Smooth muscle cell (in vitro differentiated cells): ENCODE data around the gene KIAA2012. TPM values are rescaled to one million over a fixed set of nuclear protein-coding genes. Genes with fewer than 3 reads are reported as not detected.

Experiments used
- DNase-seq: peaks from one replicate; lab custom pipeline; 2025; ENCODE audit not compliant: unreplicated experiment; lab: John Stamatoyannopoulos, UW
- H2AFZ ChIP-seq: fragments of 200-600 bp; sonication (generic); 2 replicates; pipeline ENCODE4 v1.6.0; 2016; ENCODE audit warnings: antibody characterized with exemption, low read depth, mild to moderate bottlenecking
- H3F3A ChIP-seq: fragments of 200-600 bp; sonication (generic); 2 replicates; pipeline ENCODE4 v1.6.0; 2017; ENCODE audit warnings: antibody characterized with exemption, low read depth
- H3K27ac ChIP-seq: fragments of 200-600 bp; sonication (generic); 2 replicates; pipeline ENCODE4 v1.5.1; 2016; ENCODE audit warnings: low read depth, mild to moderate bottlenecking
- H3K27me3 ChIP-seq: fragments of 200-600 bp; sonication (generic); 2 replicates; pipeline ENCODE4 v1.6.1; 2016; ENCODE audit warnings: low read depth, mild to moderate bottlenecking
- H3K36me3 ChIP-seq: fragments of 200-600 bp; sonication (generic); 2 replicates; pipeline ENCODE4 v1.5.1; 2016; ENCODE audit warnings: low read depth
- H3K4me1 ChIP-seq: fragments of 200-600 bp; sonication (generic); 2 replicates; pipeline ENCODE4 v1.5.1; 2016; ENCODE audit warnings: low read depth
- H3K4me2 ChIP-seq: fragments of 200-600 bp; sonication (generic); 2 replicates; pipeline ENCODE4 v1.6.0; 2016; ENCODE audit warnings: mild to moderate bottlenecking
- H3K4me3 ChIP-seq: fragments of 200-600 bp; sonication (generic); 2 replicates; pipeline ENCODE4 v1.5.1; 2016; ENCODE audit warnings: mild to moderate bottlenecking
- H3K79me2 ChIP-seq: fragments of 200-600 bp; sonication (generic); 2 replicates; pipeline ENCODE4 v1.6.0; 2016; ENCODE audit warnings: low read depth, mild to moderate bottlenecking
- H3K9ac ChIP-seq: fragments of 200-600 bp; sonication (generic); 2 replicates; pipeline ENCODE4 v1.6.0; 2016; ENCODE audit warnings: low read depth
- H3K9me3 ChIP-seq: fragments of 200-600 bp; sonication (generic); replicated peaks from 2 replicates; pipeline ENCODE4 v1.5.1; 2016; ENCODE audit warnings: low read depth
- H4K20me1 ChIP-seq: fragments of 200-600 bp; sonication (generic); 2 replicates; pipeline ENCODE4 v1.6.0; 2016; ENCODE audit warnings: low read depth
- WGBS: methylation state at CpG from one replicate; pipeline ENCODE4 v1.1.7; 2016; ENCODE audit warnings: low lambda C conversion rate; 5-methylcytosine and 5-hydroxymethylcytosine counted together
- polyA plus RNA-seq: library from polyadenylated mRNA; unstranded; fragments of >200 nt; fragmentation: Nextera tagmentation; extraction: Ambion mirVana; gene quantifications from 2 replicates; pipeline ENCODE4 v1.2.1, GENCODE V29; 2016
- total RNA-seq: library from RNA; depleted of rRNA; stranded (reverse); fragments of >200 nt; gene quantifications from 2 replicates; pipeline ENCODE4 v1.2.3, GENCODE V29; 2014
- TF ChIP-seq, protein P1 (sequence below): fragments of 200-600 bp; sonication (generic); IDR thresholded peaks from 2 replicates; pipeline ENCODE4 v1.5.1; 2017; ENCODE audit warnings: borderline replicate concordance, mild to moderate bottlenecking, antibody characterized with exemption; ENCODE audit not compliant: insufficient read depth, poor library complexity, severe bottlenecking

KIAA2012 gene
- total and polyA plus RNA-seq, 2 experiments from 2014 or later: not detected

DNA sequence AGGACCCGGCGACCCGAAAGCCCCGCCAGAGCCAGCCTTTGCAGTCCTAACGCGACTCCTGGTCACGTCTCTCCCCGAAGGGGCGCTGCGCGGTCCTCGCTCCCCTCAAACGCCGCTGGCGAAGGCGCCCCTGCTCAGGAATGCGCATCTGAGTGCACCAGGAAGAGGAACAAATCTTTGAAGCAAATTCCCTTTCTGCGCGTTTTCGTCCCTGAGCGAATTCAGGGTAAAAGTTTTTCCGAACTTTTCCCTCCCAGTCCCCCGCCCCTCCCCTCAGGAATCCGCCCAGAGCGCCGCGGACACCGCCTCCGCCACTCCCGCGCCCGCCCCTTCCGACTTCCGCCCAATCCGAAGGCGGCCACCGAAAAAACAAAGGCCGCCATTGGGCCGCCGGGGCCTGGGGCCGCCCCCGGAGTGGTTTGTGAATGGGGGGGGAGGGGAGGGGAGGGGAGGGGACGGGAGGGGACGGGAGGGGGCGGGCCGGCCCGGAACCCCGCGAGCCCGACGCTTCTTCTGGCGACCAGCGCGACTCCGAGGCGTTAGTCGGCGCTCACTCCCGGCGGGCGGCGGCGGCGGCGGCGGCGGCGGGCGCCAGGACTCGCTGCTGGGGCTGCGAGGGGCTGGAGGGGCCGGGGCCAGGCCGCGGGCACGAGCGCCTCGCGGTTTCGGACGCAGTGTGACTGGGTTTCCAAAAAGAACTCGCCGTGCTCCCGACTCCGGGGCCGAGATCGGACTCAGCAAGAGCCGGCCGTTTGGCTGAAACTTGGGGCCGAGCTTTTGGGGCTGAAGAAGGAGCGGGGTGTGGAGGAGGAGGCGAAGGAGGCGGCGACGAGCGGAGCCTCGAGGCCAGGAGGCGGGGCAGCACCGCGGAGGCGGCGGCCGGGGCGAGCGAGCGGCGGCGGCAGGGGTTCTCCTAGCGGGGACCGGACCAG, 39.5 kb upstream of the KIAA2012 start, which contains the start of gene FZD7:
Gene FZD7 (plus strand): TSS at position 539 of the 932 bp plus-strand sequence. CDS start 793 bp downstream, outside the sequence.
- Histone ChIP-seq H3K79me2 (peaks cover 32% of the 10 kb centered on the region), H3K27ac (peak within 1 kb of the TSS; percentile 88), H3F3A (peaks cover 7% of the 10 kb centered on the region), H3K9me3 (no peaks in the 10 kb centered on the region), H3K4me3 (peak within 1 kb of the TSS; percentile 75), H3K4me2 (peak within 1 kb of the TSS; percentile 92), H4K20me1 (peaks cover 36% of the 10 kb centered on the region), H3K4me1 (peaks cover 44% of the 10 kb centered on the region), H3K9ac (peak within 1 kb of the TSS; percentile 79), H3K27me3 (no peaks in the 10 kb centered on the region), H3K36me3 (no peaks in the 10 kb centered on the region), H2AFZ (peak within 1 kb of the TSS; percentile 97)
- under 1% methylated on average over 49 of the region's 109 CpGs for WGBS
- TF ChIP-seq, protein P1, sequence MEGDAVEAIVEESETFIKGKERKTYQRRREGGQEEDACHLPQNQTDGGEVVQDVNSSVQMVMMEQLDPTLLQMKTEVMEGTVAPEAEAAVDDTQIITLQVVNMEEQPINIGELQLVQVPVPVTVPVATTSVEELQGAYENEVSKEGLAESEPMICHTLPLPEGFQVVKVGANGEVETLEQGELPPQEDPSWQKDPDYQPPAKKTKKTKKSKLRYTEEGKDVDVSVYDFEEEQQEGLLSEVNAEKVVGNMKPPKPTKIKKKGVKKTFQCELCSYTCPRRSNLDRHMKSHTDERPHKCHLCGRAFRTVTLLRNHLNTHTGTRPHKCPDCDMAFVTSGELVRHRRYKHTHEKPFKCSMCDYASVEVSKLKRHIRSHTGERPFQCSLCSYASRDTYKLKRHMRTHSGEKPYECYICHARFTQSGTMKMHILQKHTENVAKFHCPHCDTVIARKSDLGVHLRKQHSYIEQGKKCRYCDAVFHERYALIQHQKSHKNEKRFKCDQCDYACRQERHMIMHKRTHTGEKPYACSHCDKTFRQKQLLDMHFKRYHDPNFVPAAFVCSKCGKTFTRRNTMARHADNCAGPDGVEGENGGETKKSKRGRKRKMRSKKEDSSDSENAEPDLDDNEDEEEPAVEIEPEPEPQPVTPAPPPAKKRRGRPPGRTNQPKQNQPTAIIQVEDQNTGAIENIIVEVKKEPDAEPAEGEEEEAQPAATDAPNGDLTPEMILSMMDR: peak; percentile 8
- peak; percentile 88 for DNase-seq

DNA sequence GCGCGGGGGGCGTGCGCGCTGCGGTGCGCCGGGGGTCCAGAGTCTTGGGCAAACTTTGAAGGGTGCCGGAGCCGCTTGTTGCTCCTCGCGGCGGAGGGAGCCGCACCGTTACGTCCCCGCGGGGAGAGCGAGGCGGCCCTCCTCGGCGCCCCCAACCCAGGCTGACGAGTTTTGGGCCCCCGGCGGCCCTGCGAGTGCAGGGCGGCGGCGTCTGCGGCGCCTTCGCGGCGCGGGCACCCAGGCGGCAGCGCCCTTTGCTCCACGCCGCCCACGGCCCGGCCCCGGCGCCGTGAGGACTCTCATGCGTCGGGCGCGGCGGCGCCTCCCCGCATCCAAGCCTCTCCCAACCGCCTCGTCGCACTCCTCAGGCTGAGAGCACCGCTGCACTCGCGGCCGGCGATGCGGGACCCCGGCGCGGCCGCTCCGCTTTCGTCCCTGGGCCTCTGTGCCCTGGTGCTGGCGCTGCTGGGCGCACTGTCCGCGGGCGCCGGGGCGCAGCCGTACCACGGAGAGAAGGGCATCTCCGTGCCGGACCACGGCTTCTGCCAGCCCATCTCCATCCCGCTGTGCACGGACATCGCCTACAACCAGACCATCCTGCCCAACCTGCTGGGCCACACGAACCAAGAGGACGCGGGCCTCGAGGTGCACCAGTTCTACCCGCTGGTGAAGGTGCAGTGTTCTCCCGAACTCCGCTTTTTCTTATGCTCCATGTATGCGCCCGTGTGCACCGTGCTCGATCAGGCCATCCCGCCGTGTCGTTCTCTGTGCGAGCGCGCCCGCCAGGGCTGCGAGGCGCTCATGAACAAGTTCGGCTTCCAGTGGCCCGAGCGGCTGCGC, 38.6 kb upstream of the KIAA2012 start:
- H3K9ac ChIP-seq: peak overlapping the region; percentile 71
- peak overlapping the region; percentile 81 for H2AFZ ChIP-seq
- peak overlapping the region; percentile 84 for H3K27ac ChIP-seq
- no peaks in the 10 kb centered on the region for H3K27me3 ChIP-seq
- H4K20me1 ChIP-seq: peaks cover 45% of the 10 kb centered on the region
- no peaks in the 10 kb centered on the region for H3K36me3 ChIP-seq
- 1% methylated on average over 87 of the region's 105 CpGs for WGBS
- TF ChIP-seq, protein P1: no peak
- H3K4me3 ChIP-seq: peak overlapping the region; percentile 75
- no peak for DNase-seq
- no peaks in the 10 kb centered on the region for H3K9me3 ChIP-seq
- H3K4me1 ChIP-seq: peaks cover 53% of the 10 kb centered on the region
- H3K79me2 ChIP-seq: peaks cover 34% of the 10 kb centered on the region
- H3K4me2 ChIP-seq: peak overlapping the region; percentile 92
- peaks cover 7% of the 10 kb centered on the region for H3F3A ChIP-seq

DNA sequence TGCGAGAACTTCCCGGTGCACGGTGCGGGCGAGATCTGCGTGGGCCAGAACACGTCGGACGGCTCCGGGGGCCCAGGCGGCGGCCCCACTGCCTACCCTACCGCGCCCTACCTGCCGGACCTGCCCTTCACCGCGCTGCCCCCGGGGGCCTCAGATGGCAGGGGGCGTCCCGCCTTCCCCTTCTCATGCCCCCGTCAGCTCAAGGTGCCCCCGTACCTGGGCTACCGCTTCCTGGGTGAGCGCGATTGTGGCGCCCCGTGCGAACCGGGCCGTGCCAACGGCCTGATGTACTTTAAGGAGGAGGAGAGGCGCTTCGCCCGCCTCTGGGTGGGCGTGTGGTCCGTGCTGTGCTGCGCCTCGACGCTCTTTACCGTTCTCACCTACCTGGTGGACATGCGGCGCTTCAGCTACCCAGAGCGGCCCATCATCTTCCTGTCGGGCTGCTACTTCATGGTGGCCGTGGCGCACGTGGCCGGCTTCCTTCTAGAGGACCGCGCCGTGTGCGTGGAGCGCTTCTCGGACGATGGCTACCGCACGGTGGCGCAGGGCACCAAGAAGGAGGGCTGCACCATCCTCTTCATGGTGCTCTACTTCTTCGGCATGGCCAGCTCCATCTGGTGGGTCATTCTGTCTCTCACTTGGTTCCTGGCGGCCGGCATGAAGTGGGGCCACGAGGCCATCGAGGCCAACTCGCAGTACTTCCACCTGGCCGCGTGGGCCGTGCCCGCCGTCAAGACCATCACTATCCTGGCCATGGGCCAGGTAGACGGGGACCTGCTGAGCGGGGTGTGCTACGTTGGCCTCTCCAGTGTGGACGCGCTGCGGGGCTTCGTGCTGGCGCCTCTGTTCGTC, 37.7 kb upstream of the KIAA2012 start:
- Histone ChIP-seq H3K9ac (no peak overlapping the region), H3F3A (peaks cover 7% of the 10 kb centered on the region), H2AFZ (no peak overlapping the region), H3K4me1 (peaks cover 61% of the 10 kb centered on the region), H3K79me2 (peaks cover 34% of the 10 kb centered on the region), H4K20me1 (peaks cover 48% of the 10 kb centered on the region), H3K9me3 (no peaks in the 10 kb centered on the region), H3K27ac (no peak overlapping the region), H3K4me3 (peak overlapping the region; percentile 75), H3K27me3 (no peaks in the 10 kb centered on the region), H3K36me3 (no peaks in the 10 kb centered on the region), H3K4me2 (peak overlapping the region; percentile 92)
- WGBS: 6% methylated on average over 75 of the region's 78 CpGs
- DNase-seq: no peak
- TF ChIP-seq, protein P1: peak; percentile 51
